ENCODE data around the gene DDAH1. TPM values are rescaled to one million over a fixed set of nuclear protein-coding genes. Genes with fewer than 3 reads are reported as not detected.
A peak's percentile ranks its signal among the peaks of the same experiment; 100 is the strongest.

DDAH1 gene
- total RNA-seq, 1 donor from 2014 or later: 12.0 TPM

DNA sequence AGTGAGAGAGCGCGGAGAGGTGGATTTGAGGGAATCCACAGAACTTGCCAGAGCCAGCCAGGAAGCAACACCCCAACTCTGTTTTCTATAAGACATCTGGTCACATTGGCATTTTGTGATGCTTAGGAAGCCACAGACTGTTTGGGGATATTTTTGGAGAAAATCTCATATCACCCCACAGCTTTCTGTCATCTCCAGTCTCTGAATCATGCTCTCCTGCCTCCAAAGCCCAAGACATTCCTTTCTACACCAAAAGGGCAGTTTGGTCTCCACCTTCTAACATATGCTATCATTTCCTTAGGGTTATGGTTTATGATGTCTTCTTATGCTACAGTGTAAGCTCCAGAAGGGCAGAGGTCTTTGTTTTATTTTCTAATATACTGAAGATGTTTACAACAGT, 174.1 kb downstream of the DDAH1 start:
- Histone ChIP-seq H3K4me1 (ENCODE audit: control insufficient read depth in 3 of 3, insufficient read depth in 3 of 3, low read length in 3 of 3) (no peaks in the 10 kb centered on the region), H3K27me3 (ENCODE audit: control insufficient read depth in 3 of 3, insufficient read depth in 3 of 3, low read length in 3 of 3) (no peaks in the 10 kb centered on the region), H3K27ac (ENCODE audit: low read depth, low read length) (no peak overlapping the region), H3K9me3 (ENCODE audit: control insufficient read depth in 3 of 3, low read length in 3 of 3) (no peaks in the 10 kb centered on the region), H3K36me3 (ENCODE audit: control insufficient read depth in 3 of 3, insufficient read depth in 3 of 3, low read length in 3 of 3) (no peaks in the 10 kb centered on the region), H3K9ac (ENCODE audit: low read depth in 1 of 3, low read length in 3 of 3) (no peak overlapping the region), H3K4me3 (ENCODE audit: low read length in 3 of 3) (no peak overlapping the region)

DNA sequence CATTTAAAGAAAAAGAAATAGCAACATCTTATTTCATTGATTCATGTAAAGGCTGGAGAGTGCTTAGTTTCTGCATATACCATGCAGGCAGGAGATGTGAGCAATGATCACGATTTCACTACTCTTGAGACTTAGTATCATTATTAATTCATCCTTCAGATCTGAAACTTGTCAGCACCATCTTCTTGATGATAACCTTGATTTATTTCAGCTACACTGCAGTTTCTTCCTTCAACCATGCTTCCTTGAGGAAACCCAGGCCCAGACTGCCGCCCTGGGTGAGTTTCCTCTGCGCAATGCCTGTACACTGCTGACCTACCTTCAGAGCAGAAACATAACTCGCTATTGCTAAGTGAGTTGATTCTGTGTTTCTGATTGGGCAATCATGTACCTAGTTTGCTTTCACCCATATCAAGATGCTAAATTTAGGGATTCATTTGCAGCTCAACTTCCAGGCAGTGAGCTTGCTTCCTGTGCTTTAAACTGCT, 175.1 kb downstream of the DDAH1 start:
- no peaks in the 10 kb centered on the region for H3K9me3 ChIP-seq (ENCODE audit: control insufficient read depth in 3 of 3, low read length in 3 of 3)
- H3K9ac ChIP-seq (ENCODE audit: low read depth in 1 of 3, low read length in 3 of 3): no peak overlapping the region
- no peaks in the 10 kb centered on the region for H3K27me3 ChIP-seq (ENCODE audit: control insufficient read depth in 3 of 3, insufficient read depth in 3 of 3, low read length in 3 of 3)
- no peaks in the 10 kb centered on the region for H3K36me3 ChIP-seq (ENCODE audit: control insufficient read depth in 3 of 3, insufficient read depth in 3 of 3, low read length in 3 of 3)
- no peak overlapping the region for H3K27ac ChIP-seq (ENCODE audit: low read depth, low read length)
- no peaks in the 10 kb centered on the region for H3K4me1 ChIP-seq (ENCODE audit: control insufficient read depth in 3 of 3, insufficient read depth in 3 of 3, low read length in 3 of 3)
- H3K4me3 ChIP-seq (ENCODE audit: low read length in 3 of 3): no peak overlapping the region

DNA sequence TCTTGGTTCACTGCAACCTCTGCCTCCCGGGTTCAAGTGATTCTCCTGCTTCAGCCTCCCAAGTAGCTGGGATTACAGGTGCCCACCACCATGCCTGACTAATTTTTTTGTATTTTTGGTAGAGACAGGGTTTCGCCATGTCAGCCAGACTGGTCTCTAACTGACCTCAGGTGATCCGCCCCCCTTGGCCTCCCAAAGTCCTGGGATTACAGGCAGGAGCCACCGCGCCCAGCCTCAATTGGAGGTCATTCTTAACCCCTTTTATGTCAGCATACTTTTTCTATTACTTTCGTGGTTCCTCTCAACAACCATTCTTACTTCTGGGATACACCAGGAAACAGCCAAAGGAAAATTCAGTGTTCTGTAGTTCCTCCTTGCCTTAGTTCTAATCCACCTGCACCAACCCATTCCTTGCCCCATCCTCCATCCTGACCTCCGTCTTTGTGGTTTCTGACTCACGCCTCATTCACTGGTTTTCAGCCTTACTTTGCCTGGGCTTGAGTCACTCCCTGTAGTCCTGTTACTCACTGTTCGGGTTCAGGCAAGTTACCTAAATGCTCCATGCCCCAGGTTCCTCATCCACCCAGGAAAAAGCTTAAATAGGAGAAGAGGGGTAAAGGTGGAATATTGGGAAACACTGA, 175.6 kb downstream of the DDAH1 start:
- Histone ChIP-seq H3K27me3 (ENCODE audit: control insufficient read depth in 3 of 3, insufficient read depth in 3 of 3, low read length in 3 of 3) (no peaks in the 10 kb centered on the region), H3K4me3 (ENCODE audit: low read length in 3 of 3) (no peak overlapping the region), H3K27ac (ENCODE audit: low read depth, low read length) (no peak overlapping the region), H3K9me3 (ENCODE audit: control insufficient read depth in 3 of 3, low read length in 3 of 3) (no peaks in the 10 kb centered on the region), H3K4me1 (ENCODE audit: control insufficient read depth in 3 of 3, insufficient read depth in 3 of 3, low read length in 3 of 3) (no peaks in the 10 kb centered on the region), H3K9ac (ENCODE audit: low read depth in 1 of 3, low read length in 3 of 3) (no peak overlapping the region), H3K36me3 (ENCODE audit: control insufficient read depth in 3 of 3, insufficient read depth in 3 of 3, low read length in 3 of 3) (no peaks in the 10 kb centered on the region)

DNA sequence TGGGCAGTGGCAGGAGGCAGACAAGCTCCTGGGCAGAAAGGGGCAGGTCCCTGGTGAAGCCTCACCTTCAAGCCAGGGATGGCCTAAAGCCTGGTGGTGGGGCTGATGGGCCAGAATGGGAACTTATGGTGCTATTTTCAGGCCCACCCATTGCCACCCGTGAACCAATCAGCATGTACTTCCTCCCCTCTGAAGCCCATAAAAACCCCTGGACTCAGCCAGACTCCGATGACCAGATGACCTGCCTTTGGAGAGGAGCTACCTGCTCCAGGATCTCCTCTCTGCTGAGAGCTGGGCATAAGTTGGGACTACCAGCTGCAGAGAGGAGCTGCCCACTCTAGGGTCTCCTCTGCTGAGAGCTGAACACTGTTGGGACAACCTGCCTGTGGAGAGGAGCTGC, 180.8 kb downstream of the DDAH1 start:
- H3K9me3 ChIP-seq (ENCODE audit: control insufficient read depth in 3 of 3, low read length in 3 of 3): no peaks in the 10 kb centered on the region
- no peak overlapping the region for H3K4me3 ChIP-seq (ENCODE audit: low read length in 3 of 3)
- no peaks in the 10 kb centered on the region for H3K27me3 ChIP-seq (ENCODE audit: control insufficient read depth in 3 of 3, insufficient read depth in 3 of 3, low read length in 3 of 3)
- no peaks in the 10 kb centered on the region for H3K36me3 ChIP-seq (ENCODE audit: control insufficient read depth in 3 of 3, insufficient read depth in 3 of 3, low read length in 3 of 3)
- no peak overlapping the region for H3K9ac ChIP-seq (ENCODE audit: low read depth in 1 of 3, low read length in 3 of 3)
- no peak overlapping the region for H3K27ac ChIP-seq (ENCODE audit: low read depth, low read length)
- peaks cover 0 to 3% (median 0%) of the 10 kb centered on the region in 3 donors for H3K4me1 ChIP-seq (ENCODE audit: control insufficient read depth in 3 of 3, insufficient read depth in 3 of 3, low read length in 3 of 3)

DNA sequence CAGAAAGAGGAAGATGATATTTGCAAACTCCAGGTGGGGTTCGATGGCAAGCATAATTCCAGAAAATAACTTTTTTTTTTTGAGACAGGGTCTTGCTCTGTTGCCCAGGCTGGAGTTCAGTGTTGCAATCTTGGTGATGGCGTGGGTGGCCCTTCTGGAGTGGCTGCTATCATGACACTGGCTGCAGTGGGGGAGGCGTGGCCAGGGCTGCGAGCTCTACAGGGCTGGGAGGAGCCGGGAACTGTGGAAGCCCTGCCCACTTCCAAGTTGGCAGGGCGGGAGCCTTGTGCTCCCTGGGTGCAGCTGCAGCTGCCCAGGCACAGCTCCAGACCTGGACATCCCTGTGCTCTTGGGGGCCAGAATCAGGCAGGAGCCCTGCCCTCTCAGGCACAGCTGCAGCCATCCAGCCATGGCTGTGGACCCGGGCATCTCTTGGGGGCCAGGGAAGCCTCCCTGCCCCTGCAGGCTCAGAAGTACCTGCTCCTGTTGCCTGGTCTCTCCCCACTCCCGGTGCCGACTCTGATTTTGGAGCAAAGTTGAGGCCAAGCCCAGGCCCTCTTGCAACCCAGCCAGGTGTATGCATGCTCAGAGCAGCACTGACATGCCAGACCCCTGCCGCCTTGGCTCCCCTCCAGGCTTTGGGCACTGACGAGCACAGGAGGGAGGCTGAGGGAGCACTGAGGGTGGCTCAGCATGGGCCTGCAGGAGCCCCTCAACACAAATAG, 181.3 kb downstream of the DDAH1 start:
- no peaks in the 10 kb centered on the region for H3K36me3 ChIP-seq (ENCODE audit: control insufficient read depth in 3 of 3, insufficient read depth in 3 of 3, low read length in 3 of 3)
- H3K27ac ChIP-seq (ENCODE audit: low read depth, low read length): no peak overlapping the region
- H3K4me1 ChIP-seq (ENCODE audit: control insufficient read depth in 3 of 3, insufficient read depth in 3 of 3, low read length in 3 of 3): peaks cover 0 to 8% (median 0%) of the 10 kb centered on the region in 3 donors
- H3K27me3 ChIP-seq (ENCODE audit: control insufficient read depth in 3 of 3, insufficient read depth in 3 of 3, low read length in 3 of 3): no peaks in the 10 kb centered on the region
- H3K4me3 ChIP-seq (ENCODE audit: low read length in 3 of 3): no peak overlapping the region
- no peak overlapping the region for H3K9ac ChIP-seq (ENCODE audit: low read depth in 1 of 3, low read length in 3 of 3)
- H3K9me3 ChIP-seq (ENCODE audit: control insufficient read depth in 3 of 3, low read length in 3 of 3): no peaks in the 10 kb centered on the region

DNA sequence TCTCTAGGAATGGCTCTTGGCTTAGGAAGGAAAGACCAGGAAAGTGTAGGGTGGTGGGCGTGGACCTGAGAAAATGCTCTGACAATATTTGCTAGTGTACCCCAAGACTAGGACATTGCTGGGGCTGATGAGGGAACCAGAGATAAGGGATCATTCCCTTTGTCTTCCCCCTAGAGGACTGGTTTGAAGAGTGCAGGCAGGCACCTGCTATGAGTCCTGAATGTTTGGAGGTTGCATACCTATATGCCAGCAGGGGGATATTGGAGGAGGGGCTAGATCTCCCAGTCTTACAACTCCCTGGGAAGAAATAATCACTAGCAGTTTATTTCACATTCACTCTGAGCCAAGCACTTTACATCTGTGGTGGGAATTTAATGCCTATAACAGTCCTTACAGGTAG, 182.5 kb downstream of the DDAH1 start:
- H3K9ac ChIP-seq (ENCODE audit: low read depth in 1 of 3, low read length in 3 of 3): no peak overlapping the region
- no peaks in the 10 kb centered on the region for H3K27me3 ChIP-seq (ENCODE audit: control insufficient read depth in 3 of 3, insufficient read depth in 3 of 3, low read length in 3 of 3)
- no peak overlapping the region for H3K4me3 ChIP-seq (ENCODE audit: low read length in 3 of 3)
- H3K27ac ChIP-seq (ENCODE audit: low read depth, low read length): no peak overlapping the region
- peaks cover 0 to 8% (median 0%) of the 10 kb centered on the region in 3 donors for H3K4me1 ChIP-seq (ENCODE audit: control insufficient read depth in 3 of 3, insufficient read depth in 3 of 3, low read length in 3 of 3)
- no peaks in the 10 kb centered on the region for H3K36me3 ChIP-seq (ENCODE audit: control insufficient read depth in 3 of 3, insufficient read depth in 3 of 3, low read length in 3 of 3)
- no peaks in the 10 kb centered on the region for H3K9me3 ChIP-seq (ENCODE audit: control insufficient read depth in 3 of 3, low read length in 3 of 3)

DNA sequence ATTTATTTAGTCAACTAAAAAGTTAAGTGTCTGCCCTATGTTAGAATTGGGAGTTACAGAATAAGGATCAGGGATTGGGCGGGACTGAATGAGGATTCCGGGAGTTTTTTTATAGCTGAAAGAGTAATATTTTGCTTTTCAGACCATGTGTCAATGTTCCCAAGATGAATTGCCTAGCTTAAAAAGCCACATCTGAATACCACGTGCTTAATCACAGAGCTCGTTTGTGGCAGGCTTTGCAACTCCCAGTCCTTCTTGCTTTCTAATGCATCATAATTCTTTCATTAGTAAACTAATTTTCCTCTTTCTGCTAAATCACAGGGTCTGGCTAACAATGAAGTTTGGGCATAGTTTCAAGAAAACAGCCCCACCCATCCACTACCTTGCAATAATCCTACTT, 184.3 kb downstream of the DDAH1 start:
- no peak overlapping the region for H3K27ac ChIP-seq (ENCODE audit: low read depth, low read length)
- no peaks in the 10 kb centered on the region for H3K36me3 ChIP-seq (ENCODE audit: control insufficient read depth in 3 of 3, insufficient read depth in 3 of 3, low read length in 3 of 3)
- no peaks in the 10 kb centered on the region for H3K9me3 ChIP-seq (ENCODE audit: control insufficient read depth in 3 of 3, low read length in 3 of 3)
- peaks cover 3 to 14% (median 3%) of the 10 kb centered on the region in 3 donors for H3K4me1 ChIP-seq (ENCODE audit: control insufficient read depth in 3 of 3, insufficient read depth in 3 of 3, low read length in 3 of 3)
- no peaks in the 10 kb centered on the region for H3K27me3 ChIP-seq (ENCODE audit: control insufficient read depth in 3 of 3, insufficient read depth in 3 of 3, low read length in 3 of 3)
- H3K4me3 ChIP-seq (ENCODE audit: low read length in 3 of 3): no peak overlapping the region
- no peak overlapping the region for H3K9ac ChIP-seq (ENCODE audit: low read depth in 1 of 3, low read length in 3 of 3)

DNA sequence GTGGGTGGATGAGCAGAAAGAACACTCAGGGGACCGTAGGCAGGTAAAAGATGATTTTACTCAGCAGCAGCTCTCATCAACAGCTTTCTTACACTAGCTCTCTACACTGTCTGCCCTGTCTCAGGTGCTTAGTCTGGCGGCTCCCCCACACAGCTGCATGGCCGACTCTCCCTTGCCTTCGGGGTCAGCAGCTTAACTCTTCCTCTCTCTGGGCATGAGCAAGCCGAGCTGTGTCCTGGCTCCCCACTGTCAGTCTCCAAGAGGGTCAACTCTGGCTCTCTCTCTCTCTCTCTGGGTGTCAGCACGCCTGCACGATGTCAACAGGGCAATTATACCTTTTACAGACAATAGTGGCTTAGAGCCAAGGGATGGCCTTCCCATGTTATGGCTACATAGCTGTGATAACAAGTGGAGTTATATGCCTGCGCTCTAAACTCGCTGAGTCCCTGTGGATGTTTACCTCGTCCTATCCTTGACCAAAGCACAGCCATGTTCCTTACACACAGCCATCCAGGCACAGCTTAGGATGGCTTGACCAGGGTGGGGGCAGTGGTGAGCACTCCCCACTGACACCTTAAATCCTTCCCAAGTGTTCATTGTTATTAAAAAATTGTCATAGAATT, 185.4 kb downstream of the DDAH1 start:
- peaks cover 11 to 24% (median 13%) of the 10 kb centered on the region in 3 donors for H3K4me1 ChIP-seq (ENCODE audit: control insufficient read depth in 3 of 3, insufficient read depth in 3 of 3, low read length in 3 of 3)
- H3K4me3 ChIP-seq (ENCODE audit: low read length in 3 of 3): no peak overlapping the region
- peak overlapping the region; percentile 59 for H3K27ac ChIP-seq (ENCODE audit: low read depth, low read length)
- H3K9ac ChIP-seq (ENCODE audit: low read depth in 1 of 3, low read length in 3 of 3): no peak overlapping the region
- no peaks in the 10 kb centered on the region for H3K36me3 ChIP-seq (ENCODE audit: control insufficient read depth in 3 of 3, insufficient read depth in 3 of 3, low read length in 3 of 3)
- H3K9me3 ChIP-seq (ENCODE audit: control insufficient read depth in 3 of 3, low read length in 3 of 3): no peaks in the 10 kb centered on the region
- H3K27me3 ChIP-seq (ENCODE audit: control insufficient read depth in 3 of 3, insufficient read depth in 3 of 3, low read length in 3 of 3): no peaks in the 10 kb centered on the region

DNA sequence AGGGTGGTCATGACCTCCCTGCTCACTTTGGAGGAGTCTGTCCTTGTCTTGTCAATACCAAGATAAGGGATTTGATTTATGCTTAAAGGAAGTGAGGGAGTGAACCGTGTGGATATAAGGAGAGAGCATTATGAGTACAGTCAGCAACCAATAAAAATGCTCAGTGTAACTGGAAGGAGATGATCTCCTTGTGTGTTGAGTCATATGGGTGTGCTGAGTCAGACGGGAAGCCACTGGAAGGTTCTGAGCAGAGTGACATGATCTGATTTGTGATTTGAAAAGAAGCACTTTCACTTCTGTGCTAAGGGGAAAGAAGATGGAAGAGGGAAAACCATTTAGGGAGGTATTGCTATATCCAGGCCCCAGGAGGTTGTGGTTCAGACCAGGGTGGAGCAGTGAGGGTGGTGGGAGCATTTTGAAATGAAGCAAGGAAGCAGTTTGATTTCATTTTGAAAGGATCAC, 186.1 kb downstream of the DDAH1 start:
- Histone ChIP-seq H3K27ac (ENCODE audit: low read depth, low read length) (peak overlapping the region; percentile 59), H3K4me1 (ENCODE audit: control insufficient read depth in 3 of 3, insufficient read depth in 3 of 3, low read length in 3 of 3) (peaks cover 13 to 30% (median 16%) of the 10 kb centered on the region in 3 donors), H3K36me3 (ENCODE audit: control insufficient read depth in 3 of 3, insufficient read depth in 3 of 3, low read length in 3 of 3) (no peaks in the 10 kb centered on the region), H3K4me3 (ENCODE audit: low read length in 3 of 3) (no peak overlapping the region), H3K9me3 (ENCODE audit: control insufficient read depth in 3 of 3, low read length in 3 of 3) (no peaks in the 10 kb centered on the region), H3K27me3 (ENCODE audit: control insufficient read depth in 3 of 3, insufficient read depth in 3 of 3, low read length in 3 of 3) (no peaks in the 10 kb centered on the region), H3K9ac (ENCODE audit: low read depth in 1 of 3, low read length in 3 of 3) (no peak overlapping the region)

DNA sequence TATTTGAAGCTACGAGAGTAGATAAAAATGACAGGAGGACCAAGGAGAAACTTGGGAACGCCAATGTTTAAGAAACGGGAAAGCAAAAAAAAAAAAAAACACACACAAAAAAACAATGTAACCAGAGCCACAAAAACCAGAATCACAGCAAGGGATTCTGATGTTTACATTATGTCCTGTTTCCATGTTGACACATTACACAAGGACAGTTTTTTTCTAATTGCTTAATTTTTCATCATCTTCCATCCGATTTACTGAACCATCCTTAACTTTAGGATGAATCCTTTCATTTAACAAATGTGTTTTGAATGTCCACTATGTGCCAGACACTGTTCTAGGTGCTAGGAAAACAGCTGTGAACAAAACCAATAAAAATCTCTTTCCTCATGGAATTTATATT, 187.2 kb downstream of the DDAH1 start:
- H3K36me3 ChIP-seq (ENCODE audit: control insufficient read depth in 3 of 3, insufficient read depth in 3 of 3, low read length in 3 of 3): peaks cover 0 to 2% (median 0%) of the 10 kb centered on the region in 3 donors
- H3K27ac ChIP-seq (ENCODE audit: low read depth, low read length): no peak overlapping the region
- no peak overlapping the region for H3K4me3 ChIP-seq (ENCODE audit: low read length in 3 of 3)
- no peaks in the 10 kb centered on the region for H3K9me3 ChIP-seq (ENCODE audit: control insufficient read depth in 3 of 3, low read length in 3 of 3)
- no peak overlapping the region for H3K9ac ChIP-seq (ENCODE audit: low read depth in 1 of 3, low read length in 3 of 3)
- peaks cover 15 to 32% (median 19%) of the 10 kb centered on the region in 3 donors for H3K4me1 ChIP-seq (ENCODE audit: control insufficient read depth in 3 of 3, insufficient read depth in 3 of 3, low read length in 3 of 3)
- H3K27me3 ChIP-seq (ENCODE audit: control insufficient read depth in 3 of 3, insufficient read depth in 3 of 3, low read length in 3 of 3): no peaks in the 10 kb centered on the region
